GM18520 (cell line): ENCODE results near the gene HOXB6.

ENCODE experiments used
- ATAC-seq: cut with Tn5 transposase; IDR thresholded peaks from one replicate; pipeline ENCODE4 v1.9.1; 2021; ENCODE audit not compliant: unreplicated experiment

Gene HOXB6

GRCh38 chr17:48583708-48584222 is 21.0 kb downstream of the HOXB6 start:
- no peak for ATAC-seq

DNA sequence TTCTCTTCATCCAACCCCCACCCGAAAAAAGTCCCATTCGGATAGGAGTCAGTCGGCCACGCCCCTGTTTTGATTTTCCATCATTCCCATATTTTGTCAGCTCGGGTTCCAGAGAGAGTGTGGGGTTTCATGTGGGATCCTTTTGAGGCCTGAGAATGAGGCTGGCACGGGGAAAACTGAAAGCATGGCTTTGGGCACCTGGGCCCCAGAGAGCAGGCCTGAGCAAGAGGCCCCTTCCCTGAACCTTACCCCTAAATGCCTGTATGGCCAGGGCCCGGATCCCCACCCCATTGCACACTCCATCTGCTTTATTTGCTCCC is 22.1 kb downstream of the HOXB6 start:
- no peak for ATAC-seq

DNA sequence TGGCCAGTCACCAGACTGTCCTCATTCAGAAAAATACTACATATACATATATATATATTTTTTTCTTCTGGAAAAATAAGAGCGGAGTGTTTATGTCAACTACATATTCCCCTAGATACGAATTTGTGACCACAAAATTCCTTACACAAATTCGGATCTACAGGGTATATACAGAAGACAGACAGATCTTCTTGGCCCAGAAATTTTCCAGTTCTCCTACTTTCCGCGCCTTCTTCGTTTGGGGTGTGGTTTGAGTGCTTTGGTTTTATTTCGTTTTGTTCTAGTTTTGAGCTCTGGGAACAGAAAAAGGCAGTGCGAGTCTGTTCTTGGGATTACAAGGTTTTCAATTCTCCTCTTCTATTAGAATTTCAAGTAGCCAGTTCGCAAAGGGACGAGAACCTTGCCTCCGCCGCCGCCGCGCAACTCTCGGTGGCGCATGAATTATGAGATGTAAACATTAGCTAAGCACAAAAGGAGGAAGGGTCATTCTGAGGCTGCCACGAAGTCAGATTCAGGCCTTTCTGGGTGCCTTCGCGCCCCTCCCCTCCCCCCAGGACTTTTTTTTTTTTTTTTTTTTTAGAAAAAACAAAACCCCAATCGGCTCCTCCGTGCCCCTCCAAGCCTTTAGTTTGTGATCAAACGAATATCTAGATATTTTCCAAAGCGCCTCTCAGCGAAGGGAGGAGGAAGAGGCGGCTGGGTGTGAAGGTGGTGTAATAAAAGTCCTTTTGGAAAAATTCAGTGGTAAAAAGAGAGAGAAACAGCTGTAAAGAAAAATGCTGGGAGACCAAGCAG is 24.8 kb downstream of the HOXB6 start:
- ATAC-seq, result no peak

GRCh38 chr17:48579471-48579759 is 25.4 kb downstream of the HOXB6 start:
- ATAC-seq, result no peak

DNA sequence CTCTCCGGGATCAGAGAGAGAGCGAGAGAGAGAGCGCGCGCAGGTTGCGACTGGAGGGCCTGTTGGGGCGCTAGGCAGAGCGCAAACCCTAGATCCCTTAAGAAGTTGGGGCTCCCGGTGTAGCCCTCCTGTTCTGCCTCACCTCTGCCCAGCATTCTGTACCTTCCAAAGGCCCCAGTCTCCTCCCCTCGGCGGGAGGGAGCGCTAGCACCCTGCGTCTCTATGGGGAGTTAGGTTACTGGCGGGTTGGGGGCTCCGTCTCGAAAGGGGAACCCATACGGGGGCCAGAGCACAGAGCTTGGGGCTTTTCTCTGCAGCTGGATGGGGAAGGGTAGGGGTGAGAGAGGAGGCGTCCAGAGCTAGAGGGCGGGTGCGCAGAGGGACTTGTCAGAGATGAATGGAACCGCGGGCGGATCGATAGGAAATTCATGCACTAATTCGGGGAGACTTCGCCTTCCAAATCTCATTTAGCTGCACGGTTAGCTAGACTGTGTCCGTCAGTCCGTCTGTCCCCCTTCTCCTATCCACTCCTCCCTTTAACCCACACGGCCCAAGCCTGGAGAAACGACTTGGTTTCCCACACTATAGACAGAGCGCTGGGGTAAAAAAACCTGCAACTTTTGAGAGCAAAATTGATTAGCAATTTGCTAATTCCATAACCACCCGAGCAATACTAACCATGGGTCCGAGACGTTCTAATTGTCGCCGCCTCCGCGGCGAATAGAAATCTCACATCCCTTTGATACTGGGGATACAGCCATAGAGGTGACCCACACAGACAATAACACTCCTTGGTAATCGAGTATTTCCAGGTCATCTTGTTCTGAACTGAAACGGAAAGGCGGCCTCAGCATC is 25.9 kb downstream of the HOXB6 start:
- ATAC-seq, result no peak

- ATAC-seq, result no peak
Measured at GRCh38 chr17:48577946-48578615, 26.7 kb downstream of the HOXB6 start, which contains the start of gene HOXB4. Gene HOXB4, minus strand, starts transcription at chr17:48578350. Its CDS starts 31 bp downstream, at chr17:48578319.

- no peak for ATAC-seq
Measured at GRCh38 chr17:48577330-48577945, 27.3 kb downstream of the HOXB6 start.

DNA sequence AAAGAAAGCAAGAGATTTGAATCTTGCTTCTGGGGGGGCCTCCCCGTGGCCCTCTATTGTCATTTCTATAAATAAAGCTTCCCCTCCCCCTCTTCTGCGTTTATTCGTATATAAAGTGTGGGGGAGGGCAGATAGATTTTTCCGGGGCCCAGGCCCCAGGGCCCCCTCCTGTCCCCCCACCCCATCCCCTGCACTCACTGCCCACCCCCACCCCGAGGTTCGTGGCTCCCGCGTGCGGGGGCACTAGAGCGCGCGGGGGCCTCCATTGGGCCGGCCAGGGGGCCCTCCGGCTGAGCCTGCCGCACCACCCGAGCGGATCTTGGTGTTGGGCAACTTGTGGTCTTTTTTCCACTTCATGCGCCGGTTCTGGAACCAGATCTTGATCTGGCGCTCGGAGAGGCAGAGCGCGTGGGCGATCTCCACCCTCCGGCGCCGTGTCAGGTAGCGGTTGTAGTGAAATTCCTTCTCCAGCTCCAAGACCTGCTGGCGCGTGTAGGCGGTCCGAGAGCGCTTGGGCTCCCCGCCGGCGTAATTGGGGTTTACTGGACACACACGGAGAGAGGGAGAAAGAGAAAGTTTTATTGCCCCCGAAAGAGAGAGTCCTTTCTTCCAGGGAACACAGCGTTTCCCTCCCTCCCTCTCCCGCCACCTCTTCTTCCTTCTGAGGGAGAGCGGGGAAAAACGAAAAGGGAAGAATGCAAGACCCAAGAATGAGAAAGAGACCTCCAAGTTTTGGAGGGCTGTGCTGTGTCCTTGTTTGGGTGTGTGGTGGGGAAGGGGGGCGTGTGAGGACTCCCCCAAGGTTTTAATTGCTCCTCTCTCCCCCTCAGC is 28.1 kb downstream of the HOXB6 start:
- no peak for ATAC-seq

GRCh38 chr17:48575673-48576478 is 28.9 kb downstream of the HOXB6 start:
- no peak for ATAC-seq

DNA sequence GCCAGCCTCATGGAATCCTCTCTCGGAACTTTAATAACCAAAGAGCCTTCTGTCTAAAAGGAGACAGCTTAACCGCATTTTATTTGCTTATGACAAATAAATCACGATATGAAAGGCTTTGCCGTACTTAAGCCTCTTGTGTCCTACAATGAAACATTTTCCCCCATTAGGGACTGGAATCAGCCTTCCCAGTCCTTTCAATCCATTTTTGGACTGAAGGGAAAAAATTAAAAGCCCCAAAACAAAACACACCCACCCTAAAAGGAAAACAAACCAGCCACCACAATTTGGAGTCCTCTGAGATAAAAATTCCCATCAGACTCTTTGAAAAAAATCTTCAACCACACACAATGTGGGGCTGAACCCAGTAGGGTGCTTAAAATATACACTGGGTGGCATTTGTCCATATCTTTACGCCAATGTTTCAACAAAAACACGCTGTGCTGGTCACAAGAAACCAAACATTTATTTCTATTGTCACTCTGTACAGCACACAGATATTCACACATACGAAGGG is 29.7 kb downstream of the HOXB6 start:
- ATAC-seq, result no peak

- no peak for ATAC-seq
Measured at GRCh38 chr17:48574505-48575065, 30.2 kb downstream of the HOXB6 start.

DNA sequence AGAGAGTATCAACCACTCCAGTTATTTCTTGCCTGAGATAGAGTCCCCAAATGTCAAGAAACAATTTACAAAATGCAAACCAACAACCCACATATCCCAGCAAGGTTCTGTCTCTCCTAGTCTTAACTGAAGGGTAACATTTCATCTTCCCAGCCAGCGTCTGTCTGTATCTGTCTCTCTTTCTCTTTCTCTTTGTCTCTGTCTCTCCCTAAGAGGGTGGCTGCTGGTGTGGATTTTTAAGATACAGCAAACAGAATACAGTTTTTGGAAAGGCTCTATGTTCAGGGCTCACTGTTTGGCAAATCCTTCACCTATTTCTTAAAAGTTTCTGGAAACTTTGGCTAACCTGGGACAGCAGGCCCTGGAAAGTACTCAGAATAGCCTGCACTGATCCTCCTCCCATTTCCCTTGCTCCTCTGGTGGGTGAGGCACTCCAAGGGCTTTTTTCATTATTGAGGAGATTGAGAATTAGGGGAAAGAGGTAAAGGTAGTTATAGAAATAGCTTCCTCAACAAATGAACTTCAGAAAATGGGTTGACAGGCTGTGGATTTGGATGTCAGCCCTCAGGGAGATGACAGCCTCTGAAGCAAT is 32.9 kb downstream of the HOXB6 start:
- no peak for ATAC-seq

DNA sequence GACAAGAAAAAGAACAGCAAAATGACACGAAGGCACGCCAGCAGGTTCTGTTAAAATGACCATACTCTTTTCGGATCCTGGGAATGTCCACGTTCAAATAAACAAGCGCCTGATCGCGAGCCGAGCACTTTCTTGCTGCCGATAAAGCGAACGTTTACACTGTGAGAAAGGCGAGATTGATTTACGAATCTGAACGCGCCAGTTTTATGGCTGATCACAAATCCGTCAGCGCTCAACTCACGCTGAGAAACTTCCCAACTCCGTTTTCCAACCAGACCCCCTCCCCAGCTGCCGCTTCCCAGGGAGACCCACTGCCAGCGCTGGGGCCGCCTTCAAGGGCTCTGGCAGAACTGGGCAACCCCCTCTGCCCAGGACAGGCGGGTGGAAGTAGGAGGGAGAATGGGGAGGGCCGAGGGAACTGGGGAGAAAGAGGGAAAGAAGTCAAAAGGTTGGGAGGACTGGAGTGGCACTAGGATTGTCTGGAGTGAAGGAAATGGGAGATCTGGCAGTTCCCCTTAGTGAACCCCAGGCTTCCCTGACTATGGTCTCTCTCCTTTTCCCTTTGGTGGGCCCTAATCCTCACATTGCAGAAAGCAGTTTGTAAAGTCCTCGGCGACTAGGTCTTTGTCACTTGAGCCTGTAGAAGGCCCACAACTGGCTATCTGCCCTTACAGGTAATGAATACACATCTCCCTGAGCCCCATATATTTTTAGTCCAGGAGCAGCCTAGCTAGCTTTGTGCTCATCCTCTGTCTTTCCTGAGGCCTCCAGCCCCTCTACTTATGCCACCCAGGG is 33.6 kb downstream of the HOXB6 start:
- no peak for ATAC-seq

- no peak for ATAC-seq
Measured at GRCh38 chr17:48570325-48571023, 34.3 kb downstream of the HOXB6 start.

- no peak for ATAC-seq
Measured at GRCh38 chr17:48569674-48570324, 35.0 kb downstream of the HOXB6 start.

- ATAC-seq, result no peak
Measured at GRCh38 chr17:48569240-48569582, 35.6 kb downstream of the HOXB6 start.
